NK-92 (cell line): ENCODE data around the gene WRAP73.
A peak's percentile ranks its signal among the peaks of the same experiment; 100 is the strongest.
"Not testable (repeated sequence)": the region's sequence is repeated elsewhere in the genome, so short reads cannot be mapped to it uniquely, and the experiment has no call there.

ENCODE experiments used
- DNase-seq: peaks from one replicate; lab custom pipeline; 2025; ENCODE audit not compliant: unreplicated experiment; lab: John Stamatoyannopoulos, UW

Gene WRAP73

DNA sequence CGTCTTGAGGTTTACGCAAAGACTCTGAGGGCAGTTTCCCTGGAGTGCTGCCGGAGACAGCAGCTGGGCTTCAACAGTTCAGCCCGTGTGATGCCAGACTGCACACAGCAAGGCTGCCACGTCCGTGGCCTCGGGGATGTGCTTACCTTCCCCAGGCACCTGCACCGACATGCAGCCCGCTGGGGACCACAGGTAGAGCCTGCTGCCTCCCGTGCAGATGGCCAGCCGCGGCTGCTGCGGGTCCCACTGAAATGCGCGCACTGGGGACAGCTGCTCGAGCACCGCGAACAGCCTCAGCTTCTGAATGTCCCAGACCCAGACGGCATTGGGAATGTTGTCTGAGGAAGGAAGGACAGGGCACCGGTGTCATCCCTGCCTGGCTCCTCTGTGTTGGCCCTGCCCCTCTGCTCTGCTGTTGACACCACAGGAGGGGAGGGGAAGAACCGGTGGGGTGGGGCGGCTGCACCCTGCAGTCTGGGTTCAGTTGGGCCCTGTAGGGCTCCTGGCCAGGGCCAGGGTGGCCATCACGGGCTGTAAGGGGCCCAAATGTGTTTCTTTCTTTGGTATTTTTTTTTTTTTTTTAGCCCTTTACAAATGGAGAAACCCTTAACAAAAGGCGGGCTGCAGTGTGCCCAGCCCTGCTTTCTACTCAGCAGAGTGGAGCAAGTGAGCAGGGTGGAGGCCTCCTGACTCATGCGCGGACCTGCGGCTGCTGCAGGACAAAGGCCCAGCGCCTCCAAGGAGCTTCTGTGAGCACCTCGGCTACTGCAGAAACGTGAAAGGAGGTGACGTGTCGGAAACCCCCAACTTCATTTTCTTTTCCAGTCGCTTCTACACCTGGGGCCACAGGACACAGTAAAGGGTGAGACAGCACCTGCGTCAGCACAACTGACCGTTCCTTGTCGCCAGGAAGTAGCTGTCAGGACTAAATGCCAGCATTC is 18.3 kb downstream of the WRAP73 start:
- DNase-seq, result no peak

DNA sequence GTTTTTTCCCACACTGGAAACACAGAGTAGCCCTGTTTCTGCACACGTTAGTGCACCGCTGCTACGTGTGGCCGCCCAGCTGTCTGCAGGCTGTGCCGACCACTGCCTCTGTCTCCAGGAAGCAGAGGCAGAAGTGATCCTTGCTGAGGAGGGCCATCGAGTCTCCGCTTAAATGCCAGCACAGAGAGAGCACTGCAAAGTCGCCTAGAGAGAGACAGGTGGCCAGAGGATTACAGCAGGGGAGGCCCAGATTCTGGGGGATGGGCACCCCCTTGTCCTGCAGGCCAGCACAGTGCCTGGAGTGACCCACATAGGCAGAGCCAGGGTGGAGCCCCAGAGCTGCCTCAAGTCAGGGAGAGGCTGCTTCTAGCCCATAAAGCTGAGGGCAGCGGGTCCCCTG is 19.0 kb downstream of the WRAP73 start:
- DNase-seq, result no peak

DNA sequence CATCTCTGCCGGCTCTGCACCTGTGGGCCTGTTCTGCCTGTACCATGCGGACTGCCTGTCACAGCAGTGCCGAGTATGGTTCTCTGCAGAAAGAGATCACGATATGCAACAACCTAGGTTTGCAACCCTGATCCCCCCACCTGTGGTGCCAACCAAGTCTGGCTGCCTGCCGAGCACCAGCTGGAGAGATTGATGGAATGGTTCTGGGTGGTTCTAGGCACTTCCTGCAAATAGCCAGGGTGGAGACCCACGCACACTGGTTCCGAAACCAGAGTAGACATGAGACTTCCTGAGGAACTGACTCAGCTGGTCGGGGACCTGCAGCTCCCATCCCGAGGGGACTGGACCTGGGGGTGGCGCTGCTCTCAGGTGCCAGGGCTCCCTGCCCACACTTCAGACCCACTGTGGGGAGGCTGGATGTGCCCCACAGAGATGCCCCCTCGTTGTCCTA is 19.7 kb downstream of the WRAP73 start:
- DNase-seq, result no peak

DNA sequence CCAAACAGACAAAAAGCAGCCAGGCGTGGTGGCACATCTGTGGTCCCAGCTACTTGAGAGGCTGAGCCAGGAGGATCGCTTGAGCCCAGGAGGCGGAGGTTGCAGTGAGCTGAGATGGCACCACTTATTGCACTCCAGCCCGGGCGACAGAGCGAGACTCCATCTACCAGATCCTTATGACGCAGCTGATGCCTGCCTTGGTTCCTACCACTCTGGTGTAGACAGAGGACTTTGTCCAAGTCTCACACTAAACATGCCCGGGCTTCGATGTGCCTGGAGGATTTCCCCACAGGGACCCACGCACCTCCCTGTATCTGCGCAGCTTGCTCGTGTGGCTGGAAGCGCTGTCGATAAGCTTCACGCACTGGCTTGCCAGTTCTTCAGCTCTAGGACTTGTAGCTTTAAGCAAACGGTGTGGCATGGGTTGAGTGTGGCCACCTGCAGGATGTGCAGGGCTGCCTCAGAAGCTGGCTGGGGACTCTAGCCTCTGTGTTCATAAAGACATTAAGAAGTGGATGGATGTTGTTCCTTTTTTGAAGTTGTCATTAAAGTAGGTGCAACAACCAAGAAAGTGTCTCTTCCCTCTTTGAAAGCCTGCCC is 20.2 kb downstream of the WRAP73 start:
- DNase-seq, result no peak

DNA sequence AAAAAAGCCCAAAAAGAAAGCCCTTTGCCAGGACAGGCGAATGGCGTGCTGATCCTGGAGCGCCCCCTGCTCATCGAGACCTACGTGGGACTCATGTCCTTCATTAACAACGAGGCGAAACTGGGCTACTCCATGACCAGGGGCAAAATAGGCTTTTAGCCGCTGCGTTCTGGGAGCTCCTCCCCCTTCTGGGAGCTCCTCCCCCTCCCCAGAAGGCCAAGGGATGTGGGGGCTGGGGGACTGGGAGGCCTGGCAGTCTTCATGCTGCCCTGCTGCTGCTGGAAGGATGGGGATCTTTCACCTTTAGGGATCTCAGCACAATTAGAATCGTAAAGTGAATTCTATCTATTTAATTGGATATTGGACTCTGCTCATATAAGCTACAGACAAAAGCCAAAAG is 21.5 kb downstream of the WRAP73 start:
- DNase-seq, result no peak

DNA sequence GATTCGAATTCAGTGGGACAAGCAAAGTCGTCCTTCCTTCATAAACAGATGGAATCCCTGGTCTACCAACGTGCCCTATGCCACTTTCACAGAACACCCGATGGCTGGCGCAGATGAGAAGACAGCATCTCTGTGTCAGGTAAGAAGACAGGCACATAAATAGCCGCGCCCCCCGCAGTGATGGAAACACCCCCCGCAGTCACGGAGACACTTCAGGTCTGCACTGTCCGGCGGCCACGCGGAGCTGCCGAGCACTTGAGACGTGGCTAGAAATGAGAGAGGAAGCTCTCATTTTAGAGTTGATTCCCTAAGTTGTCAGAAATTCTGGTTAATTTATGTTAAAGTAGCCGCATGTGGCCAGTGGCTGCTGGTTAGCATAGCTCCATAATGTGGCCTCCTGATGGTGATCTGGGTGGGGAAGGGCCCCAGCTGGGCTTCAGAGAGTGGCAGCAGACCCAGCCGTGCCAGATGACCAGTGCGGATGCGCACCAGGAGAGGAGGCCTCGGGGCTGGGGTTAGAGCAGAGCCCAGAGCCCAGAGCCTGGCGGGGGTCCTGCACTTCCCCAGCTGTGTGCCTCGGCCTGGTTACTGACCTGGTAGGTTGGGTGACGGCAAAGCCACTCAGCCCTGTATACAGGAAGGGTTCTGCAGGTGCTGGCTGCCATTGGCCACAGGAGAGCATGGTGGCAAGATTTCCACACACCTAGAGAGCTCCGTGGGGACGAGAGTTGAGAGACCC is 22.2 kb downstream of the WRAP73 start:
- DNase-seq, result no peak

DNA sequence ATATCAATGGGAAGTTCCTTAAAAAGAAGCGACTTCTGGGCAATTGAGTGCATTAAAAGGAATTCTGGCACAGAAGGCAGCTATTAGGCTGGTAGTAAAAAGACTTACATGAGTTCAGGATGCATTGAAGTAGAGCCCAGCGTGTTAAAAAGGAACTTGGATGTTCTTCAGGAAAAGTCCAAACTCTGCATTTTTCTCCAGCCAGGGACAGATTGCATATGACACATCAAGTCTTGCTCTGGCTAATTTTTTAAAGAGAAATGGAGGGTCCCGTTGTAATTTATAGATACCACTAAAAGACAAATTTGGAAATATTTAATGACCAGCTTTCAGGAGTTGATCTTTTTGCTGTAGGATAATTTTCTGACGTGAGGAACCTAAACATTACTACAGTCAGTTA is 23.9 kb downstream of the WRAP73 start:
- no peak for DNase-seq

DNA sequence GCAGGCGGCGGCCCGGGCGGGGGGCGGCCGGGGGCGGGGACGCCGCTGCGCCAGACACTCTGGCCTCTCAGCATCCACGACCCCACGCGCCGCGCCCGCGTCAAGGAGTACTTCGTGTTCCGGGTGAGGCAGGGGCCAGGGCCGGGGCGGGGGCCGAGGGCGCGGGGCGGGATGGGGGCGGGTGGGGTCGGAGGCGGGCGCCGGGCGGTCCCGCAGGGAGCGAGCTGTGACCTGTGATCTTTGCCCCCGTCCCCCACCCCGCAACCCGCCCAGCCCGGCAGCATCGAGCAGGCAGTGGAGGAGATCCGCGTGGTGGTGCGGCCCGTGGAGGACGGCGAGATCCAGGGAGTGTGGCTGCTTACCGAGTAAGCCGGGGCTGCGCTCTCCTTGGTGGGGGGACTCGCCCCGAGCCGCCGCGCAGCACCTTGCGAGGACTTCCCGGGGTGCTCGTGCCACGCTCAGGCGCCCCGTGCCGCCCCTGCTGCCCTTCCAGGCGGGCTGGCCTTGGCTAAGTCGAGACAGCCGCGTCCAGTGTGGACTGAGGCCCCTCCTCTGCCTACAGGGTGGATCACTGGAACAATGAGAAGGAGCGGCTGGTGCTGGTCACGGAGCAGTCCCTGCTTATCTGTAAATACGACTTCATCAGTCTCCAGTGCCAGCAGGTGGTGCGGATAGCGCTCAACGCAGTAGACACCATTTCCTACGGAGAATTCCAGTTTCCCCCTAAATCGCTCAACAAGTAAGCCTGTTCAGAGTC is 24.6 kb downstream of the WRAP73 start:
- no peak for DNase-seq

DNA sequence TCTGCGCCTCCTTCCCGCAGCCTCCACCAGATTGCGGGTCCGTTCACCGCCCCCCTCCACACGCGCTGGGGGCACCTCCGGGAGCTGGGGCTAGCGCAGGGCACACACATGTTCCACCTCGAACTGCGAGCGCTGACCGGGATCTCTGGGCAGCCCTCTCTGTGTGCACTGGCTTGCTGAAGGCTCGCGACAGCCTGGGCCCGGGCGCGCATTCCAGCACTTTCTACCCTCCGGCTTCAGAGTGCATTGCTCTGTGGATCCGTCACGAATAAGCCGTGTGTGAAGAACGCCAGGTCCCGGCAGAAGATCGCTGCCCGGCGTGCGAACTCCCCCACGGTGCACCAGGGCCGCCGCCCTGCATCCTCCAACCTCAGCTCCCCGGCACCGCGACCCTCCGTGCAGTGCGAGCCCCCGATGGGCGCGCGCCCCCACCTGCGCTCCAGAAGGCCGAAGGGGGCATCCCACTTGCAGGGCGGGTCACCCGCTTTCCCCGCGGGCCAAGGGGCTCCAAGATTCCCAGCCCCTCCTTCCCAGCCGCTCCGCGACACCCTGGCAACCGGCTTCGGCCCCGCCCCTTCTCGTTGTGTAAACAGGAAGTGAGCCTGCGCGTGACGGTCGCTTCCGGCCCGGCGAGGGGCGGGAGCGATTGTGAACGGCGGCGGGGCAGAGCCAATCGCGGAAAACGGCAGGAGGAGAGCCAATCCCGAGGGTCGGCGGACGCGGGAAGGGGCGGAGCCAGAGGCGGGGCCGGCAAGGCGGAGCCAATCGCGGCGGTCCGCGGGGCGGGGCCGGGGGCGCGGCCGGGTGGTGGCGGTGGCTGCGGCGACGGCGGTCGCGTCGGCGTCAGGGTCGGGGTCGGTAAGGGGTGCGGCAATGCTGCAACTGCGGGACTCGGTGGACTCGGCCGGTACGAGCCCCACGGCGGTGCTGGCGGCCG is 25.4 kb downstream of the WRAP73 start, which contains the start of gene TPRG1L:
TPRG1L (plus strand) TSS at position 816 of the 937 bp plus-strand sequence; CDS start at position 874, 58 bp downstream.
- peak; percentile 76 for DNase-seq

DNA sequence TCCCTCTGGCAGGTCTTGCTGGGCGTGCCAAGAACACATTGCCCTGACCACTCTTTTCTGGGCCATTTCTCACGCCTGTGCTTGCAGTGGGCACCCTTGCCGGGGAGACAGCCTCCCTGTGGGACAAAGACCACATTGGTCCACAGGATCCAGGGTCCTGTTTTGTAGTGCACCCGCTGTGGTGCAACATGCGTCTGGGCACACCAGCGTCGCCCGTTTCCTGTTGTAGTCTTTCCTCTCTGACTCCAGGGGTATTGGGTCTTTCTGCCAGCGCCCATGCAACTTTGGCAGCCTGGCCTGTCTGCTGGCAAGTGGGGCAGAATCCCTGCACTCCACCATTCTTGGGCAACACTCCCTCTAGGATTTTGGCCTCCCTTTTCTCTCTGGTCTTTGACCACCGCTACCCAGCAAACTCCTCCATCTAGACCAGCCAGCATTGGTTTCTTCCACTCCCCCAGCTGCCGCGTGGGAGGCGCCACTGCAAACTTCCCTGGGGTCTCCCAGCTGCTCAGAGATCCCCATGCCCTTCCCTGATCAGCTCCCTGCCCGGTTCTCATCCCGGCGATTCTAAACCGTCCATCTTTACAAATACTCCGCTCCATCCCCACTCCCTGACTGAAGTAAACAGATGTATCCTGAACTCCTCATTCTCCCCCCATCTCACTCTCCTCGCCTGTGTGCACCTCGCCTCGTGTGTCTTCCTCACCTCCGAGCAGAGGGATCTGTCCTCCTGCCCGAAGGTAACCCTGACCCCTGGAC is 26.3 kb downstream of the WRAP73 start:
- DNase-seq, result no peak

DNA sequence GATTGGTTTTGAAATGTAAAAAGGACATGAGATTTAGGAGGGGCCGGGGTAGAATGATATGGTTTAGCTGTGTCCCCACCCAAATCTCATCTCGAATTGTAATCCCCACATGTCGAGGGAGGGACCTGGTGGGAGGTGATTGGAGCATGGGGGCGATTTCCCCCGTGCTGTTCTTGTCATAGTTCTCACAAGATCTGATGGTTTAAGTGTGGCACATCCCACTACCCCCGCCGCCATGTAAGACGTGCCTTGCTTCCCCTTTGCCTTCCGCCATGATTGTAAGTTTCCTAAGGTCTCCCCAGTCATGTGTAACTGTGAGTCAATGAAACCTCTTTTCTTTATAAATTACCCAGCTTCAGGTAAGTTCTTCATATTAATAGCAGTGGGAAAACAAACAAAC is 27.8 kb downstream of the WRAP73 start:
- not testable (repeated sequence) for DNase-seq

DNA sequence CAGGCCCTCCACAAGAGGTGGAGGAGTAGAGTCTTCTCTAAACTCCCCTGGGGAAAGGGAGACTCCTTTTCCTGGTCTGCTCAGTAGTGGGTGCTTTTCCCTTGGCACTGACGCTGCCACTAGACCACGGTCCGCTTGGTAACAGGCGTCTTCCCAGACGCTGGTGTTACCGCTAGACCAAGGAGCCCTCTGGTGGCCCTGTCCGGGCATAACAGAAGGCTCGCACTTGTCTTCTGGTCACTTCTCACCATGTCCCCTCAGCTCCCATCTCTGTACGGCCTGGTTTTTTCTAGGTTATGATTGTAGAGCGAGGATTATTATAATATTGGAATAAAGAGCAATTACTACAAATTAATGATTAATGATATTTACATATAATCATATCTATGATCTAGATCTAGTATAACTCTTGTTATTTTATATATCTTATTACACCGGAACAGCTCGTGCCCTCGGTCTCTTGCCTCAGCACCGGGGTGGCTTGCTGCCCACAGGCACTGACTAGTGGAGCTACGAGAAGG is 28.7 kb downstream of the WRAP73 start:
- DNase-seq, result not testable (repeated sequence)

DNA sequence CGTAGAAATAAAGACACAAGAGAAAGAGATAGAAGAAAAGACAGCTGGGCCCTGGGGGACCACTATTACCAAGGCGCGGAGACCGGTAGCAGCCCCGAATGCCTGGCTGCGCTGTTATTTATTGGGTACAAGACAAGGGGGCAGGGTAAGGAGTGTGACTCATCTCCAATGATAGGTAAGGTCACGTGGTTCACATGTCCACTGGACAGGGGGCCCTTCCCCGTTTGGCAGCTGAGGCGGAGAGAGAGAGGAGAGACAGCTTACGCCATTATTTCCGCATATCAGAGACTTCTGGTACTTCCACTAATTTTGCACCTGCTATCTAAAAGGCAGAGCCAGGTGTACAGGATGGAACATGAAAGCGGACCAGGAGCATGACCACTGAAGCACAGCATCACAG is 29.2 kb downstream of the WRAP73 start:
- no peak for DNase-seq

DNA sequence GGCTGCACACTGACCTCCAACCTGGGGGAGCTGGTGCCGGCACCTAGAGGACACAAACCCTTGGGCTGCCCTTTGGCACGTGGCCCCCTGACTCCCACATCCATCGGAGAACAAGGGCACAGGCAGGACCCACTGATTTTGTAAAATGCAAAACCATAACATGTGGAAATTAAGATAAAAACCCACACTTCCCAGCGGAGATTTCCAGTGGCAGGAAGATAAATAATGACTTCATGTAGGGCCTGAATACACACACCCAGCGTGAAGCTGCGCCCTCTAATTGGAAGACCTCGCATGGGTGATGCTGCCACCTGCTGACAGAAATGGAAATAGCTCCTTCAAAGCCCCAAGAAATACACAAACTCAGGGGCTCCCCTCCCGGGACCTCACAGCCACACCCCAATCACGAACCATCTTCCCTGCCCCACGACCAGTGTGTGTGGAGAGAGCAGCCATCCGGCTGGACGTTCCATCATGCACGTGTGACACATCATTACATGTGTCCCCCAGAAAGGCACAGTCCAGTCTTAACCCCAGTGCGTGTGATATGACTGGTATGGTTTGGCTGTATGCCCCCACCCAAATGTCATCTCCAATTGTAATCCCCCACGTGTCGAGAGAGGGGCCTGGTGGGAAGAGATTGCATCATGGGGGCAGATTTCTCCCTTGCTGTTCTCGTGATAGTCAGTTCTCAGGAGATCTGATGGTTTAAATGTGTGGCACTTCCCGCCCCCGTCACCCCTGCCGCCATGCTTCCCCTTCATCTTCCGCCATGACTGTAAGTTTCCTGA is 30.8 kb downstream of the WRAP73 start:
- DNase-seq, result peak; percentile 31

DNA sequence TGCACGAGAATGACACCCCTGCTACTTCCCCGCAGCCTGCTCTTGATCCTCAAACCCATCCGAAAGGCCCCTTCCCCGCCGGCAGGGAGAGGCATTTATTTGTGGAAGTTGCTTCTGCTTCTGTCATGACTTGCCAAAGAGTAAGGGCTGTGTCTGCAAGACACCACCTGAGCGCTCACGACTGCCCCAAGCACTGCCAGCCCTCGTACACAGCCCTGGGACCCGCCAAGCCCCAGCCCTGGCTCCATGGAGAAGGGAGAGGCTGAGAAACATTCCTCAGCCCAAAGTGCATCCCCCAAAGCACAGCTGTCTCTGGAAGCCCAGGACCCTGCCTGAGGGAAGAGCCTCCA is 31.4 kb downstream of the WRAP73 start:
- no peak for DNase-seq

DNA sequence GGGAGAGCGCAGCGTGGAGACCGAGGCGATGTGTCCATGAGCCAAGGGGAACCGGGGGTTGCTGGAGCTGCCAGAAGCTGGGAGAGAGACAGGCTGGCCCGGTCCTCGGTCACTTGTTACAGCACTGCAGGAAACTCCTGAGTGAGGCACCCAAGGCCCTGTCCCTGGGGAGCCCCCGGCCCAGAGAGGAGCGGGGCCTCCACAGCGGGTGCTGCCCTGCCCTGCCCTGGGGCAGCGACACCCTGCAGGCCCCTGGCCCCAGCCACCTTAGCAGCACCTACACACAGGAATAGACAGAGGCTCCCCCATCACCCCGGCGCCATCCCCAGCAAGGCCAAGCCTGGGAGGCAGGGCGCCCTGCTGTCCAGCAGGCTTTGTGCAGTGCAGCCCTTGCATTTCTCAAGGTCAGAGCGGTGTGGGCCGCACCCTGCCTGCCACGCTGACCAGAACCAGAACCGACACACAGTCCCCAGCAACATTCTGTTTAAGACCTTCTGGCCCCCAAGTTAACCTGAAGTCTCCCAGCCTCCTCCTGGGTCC is 32.0 kb downstream of the WRAP73 start:
- no peak for DNase-seq

DNA sequence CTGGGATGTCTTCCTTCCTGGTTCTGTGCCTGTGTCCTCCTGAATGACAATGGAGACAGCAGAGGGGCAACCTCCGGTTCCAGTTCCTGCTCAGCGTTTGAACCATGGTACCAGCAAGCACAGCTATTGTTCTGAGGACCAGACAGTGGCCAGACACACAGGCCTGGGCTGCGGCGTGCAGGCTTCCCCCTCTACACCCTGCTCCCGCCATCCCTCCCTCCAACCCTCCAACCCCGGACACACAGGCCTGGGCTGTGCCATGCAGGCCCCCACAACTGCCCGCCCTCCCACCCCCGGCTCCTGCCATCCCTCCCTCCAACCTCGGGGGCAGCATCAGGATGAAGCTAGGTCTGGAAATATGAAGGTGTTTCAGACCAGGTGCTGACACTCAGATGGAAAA is 33.0 kb downstream of the WRAP73 start:
- DNase-seq, result no peak
